Bronchial epithelial cell (primary cell): ENCODE results near the gene DAAM2. TPM values are rescaled to one million over a fixed set of nuclear protein-coding genes. Genes with fewer than 3 reads are reported as not detected.

Source experiments
- DNase-seq: peaks from one replicate; pipeline ENCODE4 v3.0.0-alpha.2; 2010; ENCODE audit warnings: low read depth
- FAIRE-seq: peaks from 2 replicates; lab custom pipeline; 2011; peaks lifted over from hg19 to GRCh38; lab: Jason Lieb, UNC
- H3K27me3 ChIP-seq: 2 replicates; pipeline ENCODE4 v1.5.1; 2011; ENCODE audit warnings: low read length; ENCODE audit not compliant: control insufficient read depth, insufficient read depth
- H3K36me3 ChIP-seq: 2 replicates; pipeline ENCODE4 v1.5.1; 2011; ENCODE audit warnings: low read length; ENCODE audit not compliant: control insufficient read depth, insufficient read depth
- H3K4me3 ChIP-seq: 2 replicates; pipeline ENCODE4 v1.5.1; 2011; ENCODE audit warnings: mild to moderate bottlenecking, low read depth, low read length, control low read depth
- CTCF ChIP-seq: IDR thresholded peaks from 2 replicates; pipeline ENCODE4 v1.5.1; 2011; ENCODE audit warnings: mild to moderate bottlenecking, moderate library complexity, low read length, control low read depth, inconsistent platforms; ENCODE audit not compliant: insufficient read depth, severe bottlenecking
- total RNA-seq: library from RNA; depleted of rRNA; stranded (reverse); fragments of >200 nt; gene quantifications from 2 replicates; pipeline ENCODE4 v1.2.1, GENCODE V29; 2014

The DAAM2 gene
- total RNA-seq, 1 donor from 2014 or later, result under 0.01 TPM

- DNase-seq, result no peak
- no peak overlapping the region for H3K4me3 ChIP-seq
- no peak for FAIRE-seq
- peaks cover 3% of the 10 kb centered on the region for H3K36me3 ChIP-seq
- no peaks in the 10 kb centered on the region for H3K27me3 ChIP-seq
- no peak for TF ChIP-seq CTCF
These were observed 133.2 kb downstream of the DAAM2 start for GRCh38 chr6:39925191-39925930.

- FAIRE-seq, result no peak
- Histone ChIP-seq H3K27me3 (no peaks in the 10 kb centered on the region), H3K4me3 (no peak overlapping the region), H3K36me3 (peaks cover 3% of the 10 kb centered on the region)
- TF ChIP-seq CTCF, result no peak
- no peak for DNase-seq
These were observed 133.7 kb downstream of the DAAM2 start for GRCh38 chr6:39925931-39926290.

- FAIRE-seq, result no peak
- peaks cover 3% of the 10 kb centered on the region for H3K36me3 ChIP-seq
These were observed 134.5 kb downstream of the DAAM2 start for GRCh38 chr6:39926668-39927067.

GRCh38 chr6:39927159-39927558 is 135.0 kb downstream of the DAAM2 start:
- DNase-seq, result peak; percentile 79
- peaks cover 3% of the 10 kb centered on the region for H3K36me3 ChIP-seq
- no peak for FAIRE-seq
- no peak overlapping the region for H3K4me3 ChIP-seq
- TF ChIP-seq CTCF, result no peak
- H3K27me3 ChIP-seq, result no peaks in the 10 kb centered on the region

More at GRCh38 chr6:39926668-39927067, 134.5 kb downstream of the DAAM2 start:
- Histone ChIP-seq H3K27me3 (no peaks in the 10 kb centered on the region), H3K4me3 (no peak overlapping the region)
- no peak for TF ChIP-seq CTCF
- peak; percentile 31 for DNase-seq

- FAIRE-seq (no peak), DNase-seq (no peak)
- no peak overlapping the region for H3K4me3 ChIP-seq
- H3K27me3 ChIP-seq, result no peaks in the 10 kb centered on the region
- H3K36me3 ChIP-seq, result peaks cover 3% of the 10 kb centered on the region
- TF ChIP-seq CTCF, result no peak
These were observed 137.0 kb downstream of the DAAM2 start for GRCh38 chr6:39929039-39929732.
